GM10266 (cell line): ENCODE measurements around the gene ARMC6.

Experiments used
- DNase-seq: peaks from one replicate; pipeline ENCODE4 v3.0.0; 2012; ENCODE audit errors: extremely low spot score
- TF ChIP-seq, protein P1 (sequence below): IDR thresholded peaks from 2 replicates; pipeline ENCODE4 v1.5.1; 2012; ENCODE audit warnings: mild to moderate bottlenecking, low read depth; ENCODE audit not compliant: control insufficient read depth, insufficient read depth; ENCODE audit errors: missing control alignments

The ARMC6 gene

DNA sequence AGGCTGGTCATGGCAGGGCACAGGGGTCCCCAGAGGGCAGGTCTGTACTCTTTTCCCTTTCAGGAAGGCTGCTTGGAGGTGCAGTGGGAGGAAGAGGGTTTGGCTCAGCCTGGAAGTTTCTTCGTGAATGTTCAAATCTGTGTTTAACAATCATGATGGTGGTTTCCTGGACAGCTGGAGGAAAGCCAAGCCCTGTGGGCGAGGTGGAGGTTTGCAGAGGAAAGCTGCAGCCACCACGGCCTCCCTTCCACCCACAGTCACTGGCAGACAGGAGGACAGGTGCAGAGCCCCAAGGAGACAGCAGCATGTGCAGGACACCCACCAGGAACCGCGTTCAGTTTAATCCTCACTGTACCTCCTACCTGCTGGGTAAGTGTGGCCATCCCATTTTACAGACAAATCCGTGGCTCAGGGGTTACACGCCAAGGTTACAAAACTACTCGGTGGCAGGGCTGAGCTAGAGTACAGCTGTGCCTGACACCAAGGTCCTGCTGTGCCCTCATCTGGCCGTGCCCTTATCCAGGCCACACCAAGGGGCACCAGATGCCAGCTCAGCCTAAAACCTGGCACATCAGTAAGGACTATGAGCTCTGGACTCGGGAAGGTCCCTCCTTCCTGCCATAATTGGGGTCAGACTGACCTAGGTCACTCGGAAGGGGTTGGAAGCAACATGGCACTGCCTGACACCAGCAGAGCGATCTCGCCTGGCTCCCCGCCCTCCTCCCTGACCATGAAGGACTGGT, 34.2 kb upstream of the ARMC6 start:
- TF ChIP-seq, protein P1, sequence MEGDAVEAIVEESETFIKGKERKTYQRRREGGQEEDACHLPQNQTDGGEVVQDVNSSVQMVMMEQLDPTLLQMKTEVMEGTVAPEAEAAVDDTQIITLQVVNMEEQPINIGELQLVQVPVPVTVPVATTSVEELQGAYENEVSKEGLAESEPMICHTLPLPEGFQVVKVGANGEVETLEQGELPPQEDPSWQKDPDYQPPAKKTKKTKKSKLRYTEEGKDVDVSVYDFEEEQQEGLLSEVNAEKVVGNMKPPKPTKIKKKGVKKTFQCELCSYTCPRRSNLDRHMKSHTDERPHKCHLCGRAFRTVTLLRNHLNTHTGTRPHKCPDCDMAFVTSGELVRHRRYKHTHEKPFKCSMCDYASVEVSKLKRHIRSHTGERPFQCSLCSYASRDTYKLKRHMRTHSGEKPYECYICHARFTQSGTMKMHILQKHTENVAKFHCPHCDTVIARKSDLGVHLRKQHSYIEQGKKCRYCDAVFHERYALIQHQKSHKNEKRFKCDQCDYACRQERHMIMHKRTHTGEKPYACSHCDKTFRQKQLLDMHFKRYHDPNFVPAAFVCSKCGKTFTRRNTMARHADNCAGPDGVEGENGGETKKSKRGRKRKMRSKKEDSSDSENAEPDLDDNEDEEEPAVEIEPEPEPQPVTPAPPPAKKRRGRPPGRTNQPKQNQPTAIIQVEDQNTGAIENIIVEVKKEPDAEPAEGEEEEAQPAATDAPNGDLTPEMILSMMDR: no peak
- no peak for DNase-seq

- no peak for DNase-seq
- TF ChIP-seq, protein P1: peak; percentile 14
Observed at GRCh38 chr19:18999896-19000620, 33.3 kb upstream of the ARMC6 start.

- TF ChIP-seq, protein P1: no peak
- no peak for DNase-seq
Observed at GRCh38 chr19:19004144-19004543, 29.3 kb upstream of the ARMC6 start.

DNA sequence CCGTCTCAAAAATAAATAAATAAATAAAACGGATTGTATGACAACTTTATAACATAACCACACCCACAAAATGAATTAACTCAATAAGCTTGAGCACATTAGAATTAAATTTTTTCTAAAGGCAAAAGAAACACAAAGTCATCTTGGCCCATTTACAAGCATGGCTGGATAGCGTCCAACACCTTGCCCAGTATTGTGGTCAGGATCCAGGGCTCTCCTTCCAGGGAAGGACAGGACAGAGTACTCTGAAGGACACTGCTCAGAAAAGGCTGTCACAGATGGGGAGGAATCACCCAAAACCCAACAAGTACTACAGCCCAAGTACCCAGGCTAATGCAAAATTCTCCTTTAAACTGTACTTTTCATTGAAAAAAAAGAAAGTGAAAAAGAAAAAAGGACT, 27.2 kb upstream of the ARMC6 start:
- no peak for DNase-seq
- TF ChIP-seq, protein P1: no peak

GRCh38 chr19:19009951-19010350, 23.5 kb upstream of the ARMC6 start:
- no peak for DNase-seq
- TF ChIP-seq, protein P1: no peak

GRCh38 chr19:19010551-19010950, 22.9 kb upstream of the ARMC6 start:
- no peak for DNase-seq
- TF ChIP-seq, protein P1: no peak

- TF ChIP-seq, protein P1: no peak
- no peak for DNase-seq
Observed at GRCh38 chr19:19021115-19021514, 12.3 kb upstream of the ARMC6 start.
